CD4-positive, alpha-beta memory T cell (primary cell): ENCODE data around the gene SLC18A2. TPM values are rescaled to one million over a fixed set of nuclear protein-coding genes. Genes with fewer than 3 reads are reported as not detected.

Source experiments
- CTCF ChIA-PET: fragments of 350-600 bp; sonication (Branson Sonifier 250); formaldehyde crosslinking; loops from one replicate; lab custom pipeline; 2021; ENCODE audit warnings: inconsistent platforms; ENCODE audit not compliant: partially characterized antibody; lab: Charles Lee
- POLR2A ChIA-PET: fragments of 350-600 bp; sonication (Branson Sonifier 250); formaldehyde crosslinking; loops from one replicate; lab custom pipeline; 2021; ENCODE audit not compliant: partially characterized antibody; lab: Charles Lee
- DNase-seq, 5 donors: peaks; one replicate each; pipeline versions ENCODE4 v3.0.0 to v3.0.0-alpha.2; 2020 to 2022; ENCODE audit warnings: mixed read lengths in 1 of 5
- H3K27ac ChIP-seq: one replicate; pipeline ENCODE4 v1.7.0; 2013; ENCODE audit warnings: low read depth, low read length
- H3K27me3 ChIP-seq: 2 replicates; pipeline ENCODE4 v1.7.0; 2013; ENCODE audit warnings: mild to moderate bottlenecking, low read length, moderate library complexity; ENCODE audit not compliant: insufficient read depth
- H3K36me3 ChIP-seq: 2 replicates; pipeline ENCODE4 v1.7.0; 2013; ENCODE audit warnings: mild to moderate bottlenecking, low read length, moderate library complexity; ENCODE audit not compliant: insufficient read depth
- H3K4me1 ChIP-seq: 2 replicates; pipeline ENCODE4 v1.7.0; 2013; ENCODE audit warnings: mild to moderate bottlenecking, low read length, moderate library complexity; ENCODE audit not compliant: insufficient read depth
- H3K4me3 ChIP-seq, 2 donors: one replicate each; pipeline ENCODE4 v1.7.0; 2013; ENCODE audit warnings: low read length in 2 of 2, mild to moderate bottlenecking in 1 of 2
- H3K9me3 ChIP-seq, 2 donors: one replicate each; pipeline ENCODE4 v1.7.0; 2013; ENCODE audit warnings: low read length in 2 of 2, control low read depth in 1 of 2; ENCODE audit not compliant: control insufficient read depth in 1 of 2
- H3K27ac Mint-ChIP-seq, 7 donors: one replicate each; pipeline ENCODE4 v1.8.0; 2020 to 2021; ENCODE audit warnings: mixed read lengths in 7 of 7, mild to moderate bottlenecking in 6 of 7, inconsistent platforms in 3 of 7, moderate library complexity in 3 of 7
- H3K27me3 Mint-ChIP-seq, 2 donors: one replicate each; pipeline ENCODE4 v1.8.0; 2020 to 2021; ENCODE audit warnings: mixed read lengths in 2 of 2
- H3K36me3 Mint-ChIP-seq, 2 donors: one replicate each; pipeline ENCODE4 v1.8.0; 2020 to 2021; ENCODE audit warnings: mixed read lengths in 2 of 2, inconsistent platforms in 1 of 2, mild to moderate bottlenecking in 1 of 2
- H3K4me1 Mint-ChIP-seq, 4 donors: one replicate each; pipeline ENCODE4 v1.8.0; 2020 to 2021; ENCODE audit warnings: mixed read lengths in 4 of 4, mild to moderate bottlenecking in 1 of 4
- H3K4me3 Mint-ChIP-seq, 8 donors: one replicate each; pipeline ENCODE4 v1.8.0; 2020 to 2021; ENCODE audit warnings: mixed read lengths in 8 of 8, mild to moderate bottlenecking in 7 of 8, moderate library complexity in 6 of 8, inconsistent platforms in 3 of 8
- H3K9me3 Mint-ChIP-seq, 8 donors: one replicate each; pipeline ENCODE4 v1.8.0; 2020 to 2021; ENCODE audit warnings: mixed read lengths in 8 of 8, mild to moderate bottlenecking in 5 of 8, inconsistent platforms in 3 of 8, moderate library complexity in 1 of 8
- intact Hi-C: fragments of 100-400 bp; cut with micrococcal nuclease; formaldehyde crosslinking; loops from one replicate; pipeline ENCODE4 v1.15.1; 2023
- polyA plus RNA-seq, 2 donors: library from polyadenylated mRNA; unstranded; fragments of 300-500 nt; fragmentation: Illumina TruSeq; gene quantifications; one replicate each; pipeline ENCODE4 v1.2.3, GENCODE V29; 2021
- total RNA-seq, 2 experiments: library from RNA; stranded (reverse); gene quantifications; one replicate each; pipeline ENCODE4 v1.2.3, GENCODE V29; 2021

The SLC18A2 gene
- total and polyA plus RNA-seq, 4 experiments from 2014 or later: 0.22 to 0.94 (median 0.64) TPM

GRCh38 chr10:117311261-117311660, 70.3 kb downstream of the SLC18A2 start:
- H3K4me1 Mint-ChIP-seq: peaks cover 11 to 24% (median 14%) of the 10 kb centered on the region in 4 donors
- H3K27me3 Mint-ChIP-seq: no peaks in the 10 kb centered on the region
- no peak for DNase-seq
- intact Hi-C loops: no loop called here
- ChIA-PET POLR2A (no interaction called here), CTCF (interaction anchor here (1.2 kb wide), 1 partner anchor 95 kb away, joined by 3 read pairs; no protein-coding TSS in a partner anchor)
- no peaks in the 10 kb centered on the region for H3K4me1 ChIP-seq
- H3K27ac Mint-ChIP-seq: no peak overlapping the region
- no peaks in the 10 kb centered on the region for H3K9me3 ChIP-seq
- peaks cover 0 to 2% (median 0%) of the 10 kb centered on the region in 8 donors for H3K9me3 Mint-ChIP-seq
- no peak overlapping the region for H3K4me3 ChIP-seq
- no peak overlapping the region for H3K27ac ChIP-seq
- H3K36me3 ChIP-seq: no peaks in the 10 kb centered on the region
- no peak overlapping the region for H3K4me3 Mint-ChIP-seq
- H3K27me3 ChIP-seq: no peaks in the 10 kb centered on the region
- H3K36me3 Mint-ChIP-seq: peaks cover 24 to 52% of the 10 kb centered on the region in 2 donors

GRCh38 chr10:117312430-117312829, 71.5 kb downstream of the SLC18A2 start:
- no peaks in the 10 kb centered on the region for H3K9me3 ChIP-seq
- Mint-ChIP-seq H3K4me3 (no peak overlapping the region), H3K4me1 (peaks cover 11 to 24% (median 14%) of the 10 kb centered on the region in 4 donors), H3K27ac (no peak overlapping the region), H3K9me3 (peaks cover 0 to 2% (median 0%) of the 10 kb centered on the region in 8 donors), H3K27me3 (no peaks in the 10 kb centered on the region), H3K36me3 (peaks cover 27 to 52% of the 10 kb centered on the region in 2 donors)
- H3K4me3 ChIP-seq: no peak overlapping the region
- H3K4me1 ChIP-seq: no peaks in the 10 kb centered on the region
- H3K27me3 ChIP-seq: no peaks in the 10 kb centered on the region
- no peak for DNase-seq
- CTCF ChIA-PET: interaction anchor here (1.6 kb wide), 1 partner anchor 96 kb away, joined by 6 read pairs; no protein-coding TSS in a partner anchor
- intact Hi-C loops: no loop called here
- no peak overlapping the region for H3K27ac ChIP-seq
- no peaks in the 10 kb centered on the region for H3K36me3 ChIP-seq
- POLR2A ChIA-PET: no interaction called here

GRCh38 chr10:117313641-117314040, 72.7 kb downstream of the SLC18A2 start:
- no peaks in the 10 kb centered on the region for H3K36me3 ChIP-seq
- Mint-ChIP-seq H3K4me1 (peaks cover 11 to 22% (median 14%) of the 10 kb centered on the region in 4 donors), H3K36me3 (peaks cover 33 to 59% of the 10 kb centered on the region in 2 donors), H3K27me3 (no peaks in the 10 kb centered on the region), H3K9me3 (peaks cover 0 to 2% (median 0%) of the 10 kb centered on the region in 8 donors), H3K27ac (no peak overlapping the region), H3K4me3 (no peak overlapping the region)
- intact Hi-C loops: no loop called here
- H3K4me3 ChIP-seq: no peak overlapping the region
- no peaks in the 10 kb centered on the region for H3K27me3 ChIP-seq
- H3K27ac ChIP-seq: no peak overlapping the region
- ChIA-PET CTCF (interaction anchor here (1.6 kb wide), 1 partner anchor 97 kb away, joined by 6 read pairs; no protein-coding TSS in a partner anchor), POLR2A (no interaction called here)
- no peaks in the 10 kb centered on the region for H3K9me3 ChIP-seq
- no peaks in the 10 kb centered on the region for H3K4me1 ChIP-seq
- DNase-seq: no peak

- peaks cover 33 to 49% of the 10 kb centered on the region in 2 donors for H3K36me3 Mint-ChIP-seq
- no peaks in the 10 kb centered on the region for H3K36me3 ChIP-seq
- no peak overlapping the region for H3K27ac Mint-ChIP-seq
- no peaks in the 10 kb centered on the region for H3K4me1 ChIP-seq
- CTCF ChIA-PET: interaction anchor here (1.4 to 1.7 kb wide), 2 partner anchors 44 to 100 kb away, joined by 3 to 7 read pairs; no protein-coding TSS in a partner anchor
- H3K9me3 Mint-ChIP-seq: peaks cover 0 to 2% (median 0%) of the 10 kb centered on the region in 8 donors
- no peaks in the 10 kb centered on the region for H3K9me3 ChIP-seq
- no peak for DNase-seq
- intact Hi-C loops: no loop called here
- no peaks in the 10 kb centered on the region for H3K27me3 Mint-ChIP-seq
- no peak overlapping the region for H3K4me3 ChIP-seq
- POLR2A ChIA-PET: no interaction called here
- peaks cover 3 to 15% (median 6%) of the 10 kb centered on the region in 4 donors for H3K4me1 Mint-ChIP-seq
- H3K27ac ChIP-seq: no peak overlapping the region
- H3K27me3 ChIP-seq: no peaks in the 10 kb centered on the region
- H3K4me3 Mint-ChIP-seq: no peak overlapping the region
Measured at GRCh38 chr10:117316701-117317100, 75.8 kb downstream of the SLC18A2 start.

- H3K9me3 ChIP-seq: no peaks in the 10 kb centered on the region
- H3K4me3 ChIP-seq: no peak overlapping the region
- no peak for DNase-seq
- H3K36me3 Mint-ChIP-seq: peaks cover 17 to 29% of the 10 kb centered on the region in 2 donors
- ChIA-PET CTCF (interaction anchor here (0.8 to 4.3 kb wide), 5 partner anchors 10 to 102 kb away, joined by 3 to 70 read pairs (median 3); no protein-coding TSS in a partner anchor), POLR2A (interaction anchor here (1.0 kb wide), 1 partner anchor 102 kb away, joined by 4 read pairs; no protein-coding TSS in a partner anchor)
- H3K27ac Mint-ChIP-seq: no peak overlapping the region
- H3K4me3 Mint-ChIP-seq: no peak overlapping the region
- no peaks in the 10 kb centered on the region for H3K36me3 ChIP-seq
- H3K27me3 Mint-ChIP-seq: no peaks in the 10 kb centered on the region
- intact Hi-C loops: no loop called here
- H3K4me1 Mint-ChIP-seq: peaks cover 0 to 10% (median 5%) of the 10 kb centered on the region in 4 donors
- no peak overlapping the region for H3K27ac ChIP-seq
- H3K4me1 ChIP-seq: no peaks in the 10 kb centered on the region
- H3K27me3 ChIP-seq: no peaks in the 10 kb centered on the region
- peaks cover 0 to 2% (median 0%) of the 10 kb centered on the region in 8 donors for H3K9me3 Mint-ChIP-seq
Measured at GRCh38 chr10:117318909-117319308, 78.0 kb downstream of the SLC18A2 start.

- H3K27ac ChIP-seq: no peak overlapping the region
- H3K27ac Mint-ChIP-seq: no peak overlapping the region
- peak in 2 of 5 donors; percentile 1 to 15 for DNase-seq
- POLR2A ChIA-PET: no interaction called here
- no peak overlapping the region for H3K4me3 ChIP-seq
- no peak overlapping the region for H3K4me3 Mint-ChIP-seq
- H3K4me1 Mint-ChIP-seq: peaks cover 0 to 10% (median 7%) of the 10 kb centered on the region in 4 donors
- CTCF ChIA-PET: interaction anchor here (1.1 to 4.3 kb wide), 5 partner anchors 11 to 103 kb away, joined by 3 to 70 read pairs (median 4); no protein-coding TSS in a partner anchor
- H3K9me3 ChIP-seq: no peaks in the 10 kb centered on the region
- H3K36me3 Mint-ChIP-seq: peaks cover 11 to 16% of the 10 kb centered on the region in 2 donors
- H3K9me3 Mint-ChIP-seq: no peaks in the 10 kb centered on the region
- no peaks in the 10 kb centered on the region for H3K27me3 Mint-ChIP-seq
- H3K36me3 ChIP-seq: no peaks in the 10 kb centered on the region
- H3K27me3 ChIP-seq: no peaks in the 10 kb centered on the region
- H3K4me1 ChIP-seq: no peaks in the 10 kb centered on the region
- intact Hi-C loops: loop anchor here (1.0 kb wide), 1 partner anchor 103 kb away; no protein-coding TSS in a partner anchor
Measured at GRCh38 chr10:117320050-117320665, 79.2 kb downstream of the SLC18A2 start.

DNA sequence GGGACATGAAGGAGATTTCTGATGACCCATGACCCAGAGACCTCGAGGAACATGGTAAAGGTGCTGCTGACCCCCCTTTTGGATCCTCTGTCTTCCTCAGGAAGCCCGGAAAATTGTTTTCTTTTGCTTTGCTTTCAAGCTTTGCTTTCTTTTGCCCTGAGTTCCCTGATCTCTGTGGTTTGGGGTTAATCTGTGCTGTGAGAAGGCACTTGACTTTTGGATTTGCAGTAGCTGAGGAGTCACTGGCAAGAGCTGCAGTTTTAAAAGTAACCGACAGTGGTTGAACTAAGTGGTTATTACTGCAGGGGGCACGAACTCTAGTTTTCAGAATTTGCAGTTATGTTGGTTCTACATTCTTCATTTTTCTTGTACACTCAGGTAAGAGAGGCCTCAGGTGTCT, 81.3 kb downstream of the SLC18A2 start:
- no peaks in the 10 kb centered on the region for H3K9me3 Mint-ChIP-seq
- POLR2A ChIA-PET: no interaction called here
- H3K27me3 ChIP-seq: no peaks in the 10 kb centered on the region

More for the DNA sequence above, 81.3 kb downstream of the SLC18A2 start:
- CTCF ChIA-PET: interaction anchor here (3.7 kb wide), 1 partner anchor 106 kb away, joined by 21 read pairs; no protein-coding TSS in a partner anchor
- Histone ChIP-seq H3K4me1 (no peaks in the 10 kb centered on the region), H3K4me3 (no peak overlapping the region), H3K9me3 (no peaks in the 10 kb centered on the region), H3K27ac (no peak overlapping the region), H3K36me3 (no peaks in the 10 kb centered on the region)
- no peak for DNase-seq
- Mint-ChIP-seq H3K27me3 (no peaks in the 10 kb centered on the region), H3K27ac (peak overlapping the region in 1 of 7 donors; percentile 24), H3K4me1 (peaks cover 0 to 20% (median 9%) of the 10 kb centered on the region in 4 donors), H3K4me3 (no peak overlapping the region), H3K36me3 (peaks cover 14 to 24% of the 10 kb centered on the region in 2 donors)
- intact Hi-C loops: no loop called here
